ENCODE measurements around the gene CLCN3.

- no peak for TF ChIP-seq SUZ12 (IDR thresholded peaks at IDR 0.05; ENCODE audit: extremely low read depth, insufficient read depth, insufficient read length)
- no peak for TF ChIP-seq ZNF274 (IDR thresholded peaks at IDR 0.05; ENCODE audit: low read depth, low read length)
- TF ChIP-seq YY1 (IDR thresholded peaks at IDR 0.05; ENCODE audit: insufficient read depth, insufficient read length) = no peak
These were observed 43.0 kb downstream of the CLCN3 start for GRCh38 chr4:169663402-169663801.
